ENCODE results near the gene TKT.
A peak's percentile ranks its signal among the peaks of the same experiment; 100 is the strongest.

TKT gene

GRCh38 chr3:53264718-53265117 is 8.9 kb upstream of the TKT start:
- Mint-ChIP-seq H3K27ac (no peak overlapping the region), H3K36me3 (ENCODE audit: low read depth) (no peaks in the 10 kb centered on the region), H3K4me1 (peaks cover 3% of the 10 kb centered on the region), H3K27me3 (ENCODE audit: low read depth) (peaks cover 6% of the 10 kb centered on the region), H3K9me3 (no peaks in the 10 kb centered on the region), H3K4me3 (no peak overlapping the region)
- TF ChIP-seq, protein P1, sequence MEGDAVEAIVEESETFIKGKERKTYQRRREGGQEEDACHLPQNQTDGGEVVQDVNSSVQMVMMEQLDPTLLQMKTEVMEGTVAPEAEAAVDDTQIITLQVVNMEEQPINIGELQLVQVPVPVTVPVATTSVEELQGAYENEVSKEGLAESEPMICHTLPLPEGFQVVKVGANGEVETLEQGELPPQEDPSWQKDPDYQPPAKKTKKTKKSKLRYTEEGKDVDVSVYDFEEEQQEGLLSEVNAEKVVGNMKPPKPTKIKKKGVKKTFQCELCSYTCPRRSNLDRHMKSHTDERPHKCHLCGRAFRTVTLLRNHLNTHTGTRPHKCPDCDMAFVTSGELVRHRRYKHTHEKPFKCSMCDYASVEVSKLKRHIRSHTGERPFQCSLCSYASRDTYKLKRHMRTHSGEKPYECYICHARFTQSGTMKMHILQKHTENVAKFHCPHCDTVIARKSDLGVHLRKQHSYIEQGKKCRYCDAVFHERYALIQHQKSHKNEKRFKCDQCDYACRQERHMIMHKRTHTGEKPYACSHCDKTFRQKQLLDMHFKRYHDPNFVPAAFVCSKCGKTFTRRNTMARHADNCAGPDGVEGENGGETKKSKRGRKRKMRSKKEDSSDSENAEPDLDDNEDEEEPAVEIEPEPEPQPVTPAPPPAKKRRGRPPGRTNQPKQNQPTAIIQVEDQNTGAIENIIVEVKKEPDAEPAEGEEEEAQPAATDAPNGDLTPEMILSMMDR (IDR thresholded peaks at IDR 0.05; ENCODE audit: unreplicated experiment in 3 of 3), result no peak

GRCh38 chr3:53263907-53264306 is 8.1 kb upstream of the TKT start:
- TF ChIP-seq, protein P1 (IDR thresholded peaks at IDR 0.05; ENCODE audit: unreplicated experiment in 3 of 3), result no peak
- peaks cover 6% of the 10 kb centered on the region for H3K27me3 Mint-ChIP-seq (ENCODE audit: low read depth)
- H3K36me3 Mint-ChIP-seq (ENCODE audit: low read depth), result no peaks in the 10 kb centered on the region
- H3K4me3 Mint-ChIP-seq, result no peak overlapping the region
- peaks cover 7% of the 10 kb centered on the region for H3K4me1 Mint-ChIP-seq
- no peaks in the 10 kb centered on the region for H3K9me3 Mint-ChIP-seq
- H3K27ac Mint-ChIP-seq, result no peak overlapping the region

GRCh38 chr3:53261712-53262111 is 5.9 kb upstream of the TKT start:
- H3K4me1 Mint-ChIP-seq, result peaks cover 10% of the 10 kb centered on the region

GRCh38 chr3:53260286-53260785 is 4.5 kb upstream of the TKT start:
- H3K9me3 Mint-ChIP-seq, result no peaks in the 10 kb centered on the region
- no peaks in the 10 kb centered on the region for H3K36me3 Mint-ChIP-seq (ENCODE audit: low read depth)
- no peak overlapping the region for H3K4me3 Mint-ChIP-seq
- TF ChIP-seq, protein P1 (IDR thresholded peaks at IDR 0.05; ENCODE audit: unreplicated experiment in 3 of 3), result no peak
- H3K27me3 Mint-ChIP-seq (ENCODE audit: low read depth), result peaks cover 3% of the 10 kb centered on the region
- peaks cover 10% of the 10 kb centered on the region for H3K4me1 Mint-ChIP-seq
- no peak overlapping the region for H3K27ac Mint-ChIP-seq

More at GRCh38 chr3:53261712-53262111, 5.9 kb upstream of the TKT start:
- no peak overlapping the region for H3K27ac Mint-ChIP-seq
- H3K36me3 Mint-ChIP-seq (ENCODE audit: low read depth), result no peaks in the 10 kb centered on the region
- TF ChIP-seq, protein P1 (IDR thresholded peaks at IDR 0.05; ENCODE audit: unreplicated experiment in 3 of 3), result no peak
- H3K9me3 Mint-ChIP-seq, result no peaks in the 10 kb centered on the region
- H3K4me3 Mint-ChIP-seq, result no peak overlapping the region
- peaks cover 6% of the 10 kb centered on the region for H3K27me3 Mint-ChIP-seq (ENCODE audit: low read depth)

GRCh38 chr3:53259427-53260259 is 3.8 kb upstream of the TKT start:
- TF ChIP-seq, protein P1 (IDR thresholded peaks at IDR 0.05; ENCODE audit: unreplicated experiment in 3 of 3), result no peak
- peak overlapping the region; percentile 20 to 31 (median 28) for H3K27ac Mint-ChIP-seq
- no peaks in the 10 kb centered on the region for H3K27me3 Mint-ChIP-seq (ENCODE audit: low read depth)
- peaks cover 13% of the 10 kb centered on the region for H3K4me1 Mint-ChIP-seq
- H3K9me3 Mint-ChIP-seq, result no peaks in the 10 kb centered on the region
- H3K4me3 Mint-ChIP-seq, result peak overlapping the region in 2 of 3 experiments; percentile 5 to 44
- no peaks in the 10 kb centered on the region for H3K36me3 Mint-ChIP-seq (ENCODE audit: low read depth)

Measured in nephron (organoid).